ENCODE measurements around the gene RNF32. TPM values are rescaled to one million over a fixed set of nuclear protein-coding genes. Genes with fewer than 3 reads are reported as not detected.

RNF32 gene
- total and polyA plus RNA-seq, 8 donors = 0.69 to 2.5 (median 1.1) TPM

- intact Hi-C loops (cut with DNase I) = no loop called here
- DNase-seq (no peak), FAIRE-seq (no peak), ATAC-seq (no peak)
- no peak overlapping the region for H3K4me3 ChIP-seq
- no peaks in the 10 kb centered on the region for H3K9me3 ChIP-seq
- H3K27me3 ChIP-seq = no peaks in the 10 kb centered on the region
- no peaks in the 10 kb centered on the region for H3K36me3 ChIP-seq
- H3K4me1 ChIP-seq = no peaks in the 10 kb centered on the region
- no peak overlapping the region for H3K27ac ChIP-seq
- no peak for TF ChIP-seq CTCF (IDR thresholded peaks at IDR 0.05)
- WGBS, 2 donors = 66 to 76% methylated on average over 6 of the region's 6 CpGs
Measured at GRCh38 chr7:156659203-156659602, 18.6 kb downstream of the RNF32 start.

GRCh38 chr7:156659961-156660360 lies 19.4 kb downstream of the RNF32 start:
- no peaks in the 10 kb centered on the region for H3K4me1 ChIP-seq
- no peaks in the 10 kb centered on the region for H3K27me3 ChIP-seq
- ATAC-seq (no peak), DNase-seq (no peak), FAIRE-seq (no peak)
- no peak for TF ChIP-seq CTCF (IDR thresholded peaks at IDR 0.05)
- WGBS, 2 donors = 65 to 79% methylated on average over 11 of the region's 11 CpGs
- intact Hi-C loops (cut with DNase I) = no loop called here
- H3K36me3 ChIP-seq = no peaks in the 10 kb centered on the region
- no peaks in the 10 kb centered on the region for H3K9me3 ChIP-seq
- H3K27ac ChIP-seq = no peak overlapping the region
- H3K4me3 ChIP-seq = no peak overlapping the region

GRCh38 chr7:156661637-156662036 lies 21.1 kb downstream of the RNF32 start:
- no peaks in the 10 kb centered on the region for H3K4me1 ChIP-seq
- H3K9me3 ChIP-seq = no peaks in the 10 kb centered on the region
- intact Hi-C loops (cut with DNase I) = no loop called here
- H3K27ac ChIP-seq = no peak overlapping the region
- H3K36me3 ChIP-seq = no peaks in the 10 kb centered on the region
- 76 to 87% methylated on average over 5 of the region's 5 CpGs for WGBS, 2 donors
- H3K4me3 ChIP-seq = no peak overlapping the region
- no peak for ATAC-seq
- FAIRE-seq = no peak
- no peak for TF ChIP-seq CTCF (IDR thresholded peaks at IDR 0.05)
- H3K27me3 ChIP-seq = no peaks in the 10 kb centered on the region
- no peak for DNase-seq

- H3K4me3 ChIP-seq = no peak overlapping the region
- H3K36me3 ChIP-seq = no peaks in the 10 kb centered on the region
- ATAC-seq (peak in 2 of 4 donors; percentile 28 to 39), DNase-seq (no peak), FAIRE-seq (no peak)
- H3K4me1 ChIP-seq = no peaks in the 10 kb centered on the region
- intact Hi-C loops (cut with DNase I) = no loop called here
- H3K9me3 ChIP-seq = no peaks in the 10 kb centered on the region
- no peaks in the 10 kb centered on the region for H3K27me3 ChIP-seq
- H3K27ac ChIP-seq = no peak overlapping the region
- 68 to 78% methylated on average over 4 of the region's 4 CpGs for WGBS, 2 donors
- no peak for TF ChIP-seq CTCF (IDR thresholded peaks at IDR 0.05)
Measured at GRCh38 chr7:156662277-156662676, 21.7 kb downstream of the RNF32 start.

GRCh38 chr7:156665101-156665500 lies 24.5 kb downstream of the RNF32 start:
- no peak for TF ChIP-seq CTCF (IDR thresholded peaks at IDR 0.05)
- H3K4me1 ChIP-seq = no peaks in the 10 kb centered on the region
- FAIRE-seq (no peak), ATAC-seq (no peak), DNase-seq (no peak)
- H3K36me3 ChIP-seq = no peaks in the 10 kb centered on the region
- WGBS, 2 donors = 88 to 92% methylated on average over 4 of the region's 4 CpGs
- no peaks in the 10 kb centered on the region for H3K27me3 ChIP-seq
- H3K4me3 ChIP-seq = no peak overlapping the region
- H3K27ac ChIP-seq = no peak overlapping the region
- intact Hi-C loops (cut with DNase I) = no loop called here
- no peaks in the 10 kb centered on the region for H3K9me3 ChIP-seq

Measured in pancreas (tissue), 10 donors.